K562 (cell line): ENCODE results near the gene EDDM13. TPM values are rescaled to one million over a fixed set of nuclear protein-coding genes. Genes with fewer than 3 reads are reported as not detected.

Experiments used
- HDAC6 ChIP-seq: IDR thresholded peaks from 2 replicates; pipeline ENCODE4 v1.6.1; 2012; ENCODE audit warnings: low read depth, mild to moderate bottlenecking, control low read depth, inconsistent platforms, low read length, moderate library complexity
- MEIS2 ChIP-seq: fragments of 450-650 bp; IDR thresholded peaks from 2 replicates; pipeline ENCODE4 v1.6.1; 2014; ENCODE audit warnings: mild to moderate bottlenecking; ENCODE audit not compliant: partially characterized antibody
- MTA1 ChIP-seq: fragments of 450-650 bp; IDR thresholded peaks from 2 replicates; pipeline ENCODE4 v1.6.1; 2017; ENCODE audit warnings: borderline replicate concordance
- MXI1 ChIP-seq: IDR thresholded peaks from 2 replicates; pipeline ENCODE4 v1.6.1; 2011; ENCODE audit warnings: low read depth, mild to moderate bottlenecking, improper control_type of control experiment, low read length
- PTRF ChIP-seq: fragments of 450-650 bp; IDR thresholded peaks from 2 replicates; pipeline ENCODE4 v1.6.1; 2016; ENCODE audit warnings: mild to moderate bottlenecking, missing genetic modification characterization, missing compliant biosample characterization
- PYGO2 ChIP-seq: fragments of 450-650 bp; IDR thresholded peaks from 2 replicates; pipeline ENCODE4 v1.6.1; 2016; ENCODE audit warnings: mild to moderate bottlenecking, missing genetic modification characterization, moderate library complexity, missing compliant biosample characterization
- RCOR1 ChIP-seq, 2 experiments: IDR thresholded peaks; 2 replicates each; pipeline ENCODE4 v1.6.1; 2012; ENCODE audit warnings: low read depth in 2 of 2, low read length in 2 of 2, borderline replicate concordance in 1 of 2, improper control_type of control experiment in 1 of 2
- TCFL5 ChIP-seq: fragments of 250-450 bp; sonication (Bioruptor Pico); conservative IDR thresholded peaks from 2 replicates; pipeline ENCODE4 v1.6.1; 2021; ENCODE audit warnings: mild to moderate bottlenecking, moderate library complexity, matching md5 sums
- ZEB2 ChIP-seq: fragments of 450-650 bp; IDR thresholded peaks from 2 replicates; pipeline ENCODE4 v1.6.1; 2016
- ZKSCAN8 ChIP-seq: fragments of 200-800 bp; sonication (Bioruptor generic); IDR thresholded peaks from 2 replicates; pipeline ENCODE4 v1.6.1; 2016; ENCODE audit warnings: missing genetic modification characterization, missing compliant biosample characterization
- ZNF561 ChIP-seq: fragments of 450-650 bp; formaldehyde crosslinking; conservative IDR thresholded peaks from 2 replicates; pipeline ENCODE4 v1.4.0; 2020; ENCODE audit warnings: mild to moderate bottlenecking, moderate library complexity
- polyA plus RNA-seq, 8 experiments: library from polyadenylated mRNA; depleted of rRNA in 4 of 8; stranded (reverse) in 5 of 8; unstranded in 3 of 8; fragments of >200 nt; fragmentation: Nextera tagmentation in 2 of 8; fragmentation: Illumina TruSeq in 1 of 8; extraction: Ambion mirVana in 2 of 8; extraction: Trizol in 1 of 8; gene quantifications; 2 replicates each; pipeline versions ENCODE4 v1.2.1 to v1.2.3, GENCODE V29; 2011 to 2014; ENCODE audit warnings: inconsistent platforms in 1 of 8, missing spikeins in 1 of 8
- total RNA-seq, 7 experiments: library from RNA; depleted of rRNA in 6 of 7; stranded (reverse); fragments of >200 nt in 6 of 7; fragmentation: Illumina TruSeq in 2 of 7; extraction: Trizol in 2 of 7; gene quantifications; 2 replicates each; pipeline versions ENCODE4 v1.2.1 to v1.2.3, GENCODE V29; 2011 to 2021; ENCODE audit warnings: low replicate concordance in 1 of 7
- TF ChIP-seq, protein P1 (sequence below): sonication (generic); formaldehyde crosslinking; IDR thresholded peaks from 2 replicates; pipeline ENCODE4 v1.8.0; 2022; ENCODE audit warnings: mild to moderate bottlenecking, missing genetic modification reagents, borderline replicate concordance
- TF ChIP-seq, protein P2 (sequence below): sonication (generic); formaldehyde crosslinking; IDR thresholded peaks from 2 replicates; pipeline ENCODE4 v1.5.0; 2020; ENCODE audit warnings: missing genetic modification reagents
- TF ChIP-seq, protein P3 (sequence below): fragments of 450-650 bp; IDR thresholded peaks from 2 replicates; pipeline ENCODE4 v1.6.1; 2016; ENCODE audit warnings: mild to moderate bottlenecking, moderate library complexity

Gene EDDM13
- total and polyA plus RNA-seq, 9 of the 15 experiments (the other 6 are each of a cell fraction or from before 2014, with no cell fraction given), result 2.0 to 7.7 (median 4.1) TPM

DNA sequence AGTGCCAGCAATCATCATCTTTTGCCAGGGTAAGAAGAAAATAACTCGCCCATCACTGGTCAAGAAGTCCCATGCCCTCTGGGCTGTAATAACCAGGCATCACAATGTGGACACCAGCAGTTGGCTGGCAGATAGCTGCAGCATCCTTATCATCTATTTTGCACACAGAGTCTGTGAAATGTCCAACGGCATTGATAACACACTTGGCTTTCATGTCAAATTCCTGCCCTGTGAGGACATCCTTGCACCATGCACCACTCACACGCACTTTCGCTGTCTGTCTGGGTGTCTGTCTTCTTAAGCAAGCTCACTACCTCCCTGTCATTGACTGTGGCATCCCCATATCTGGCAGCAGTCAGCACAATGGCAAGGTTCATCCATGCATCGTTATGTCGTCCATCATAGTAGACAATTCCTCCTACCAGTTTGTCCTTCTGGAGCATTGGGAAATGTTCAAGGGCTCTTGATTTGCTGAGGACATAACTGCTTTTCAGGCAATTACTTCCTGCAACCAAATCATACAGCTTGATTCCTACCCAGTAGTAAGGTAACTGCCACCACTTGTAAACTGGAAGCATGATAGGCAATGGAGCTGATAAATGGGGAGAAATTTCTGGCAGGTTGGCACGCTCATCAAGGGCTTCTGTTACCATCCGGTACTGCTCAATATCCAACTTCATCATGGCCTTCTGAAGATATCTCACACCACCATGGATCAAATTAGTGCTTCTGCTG is 48.9 kb downstream of the EDDM13 start (continued):
- TF ChIP-seq, protein P1, sequence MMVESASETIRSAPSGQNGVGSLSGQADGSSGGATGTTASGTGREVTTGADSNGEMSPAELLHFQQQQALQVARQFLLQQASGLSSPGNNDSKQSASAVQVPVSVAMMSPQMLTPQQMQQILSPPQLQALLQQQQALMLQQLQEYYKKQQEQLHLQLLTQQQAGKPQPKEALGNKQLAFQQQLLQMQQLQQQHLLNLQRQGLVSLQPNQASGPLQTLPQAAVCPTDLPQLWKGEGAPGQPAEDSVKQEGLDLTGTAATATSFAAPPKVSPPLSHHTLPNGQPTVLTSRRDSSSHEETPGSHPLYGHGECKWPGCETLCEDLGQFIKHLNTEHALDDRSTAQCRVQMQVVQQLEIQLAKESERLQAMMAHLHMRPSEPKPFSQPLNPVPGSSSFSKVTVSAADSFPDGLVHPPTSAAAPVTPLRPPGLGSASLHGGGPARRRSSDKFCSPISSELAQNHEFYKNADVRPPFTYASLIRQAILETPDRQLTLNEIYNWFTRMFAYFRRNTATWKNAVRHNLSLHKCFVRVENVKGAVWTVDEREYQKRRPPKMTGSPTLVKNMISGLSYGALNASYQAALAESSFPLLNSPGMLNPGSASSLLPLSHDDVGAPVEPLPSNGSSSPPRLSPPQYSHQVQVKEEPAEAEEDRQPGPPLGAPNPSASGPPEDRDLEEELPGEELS (CRISPR knock-in tag), result no peak
- TF ChIP-seq MEIS2, result peak; percentile 31
- no peak for TF ChIP-seq ZEB2
- no peak for TF ChIP-seq HDAC6
- peak in 1 of 2 experiments; percentile 72; a peak in 2 of 4 replicates for TF ChIP-seq RCOR1 (IDR thresholded peaks at IDR 0.05; ENCODE audit: borderline replicate concordance in 1 of 2, low read depth in 2 of 2, low read length in 2 of 2)
- TF ChIP-seq MXI1, result no peak
- no peak for TF ChIP-seq MTA1
- no peak for TF ChIP-seq TCFL5
- TF ChIP-seq PTRF (tag), result no peak
- TF ChIP-seq, protein P2, sequence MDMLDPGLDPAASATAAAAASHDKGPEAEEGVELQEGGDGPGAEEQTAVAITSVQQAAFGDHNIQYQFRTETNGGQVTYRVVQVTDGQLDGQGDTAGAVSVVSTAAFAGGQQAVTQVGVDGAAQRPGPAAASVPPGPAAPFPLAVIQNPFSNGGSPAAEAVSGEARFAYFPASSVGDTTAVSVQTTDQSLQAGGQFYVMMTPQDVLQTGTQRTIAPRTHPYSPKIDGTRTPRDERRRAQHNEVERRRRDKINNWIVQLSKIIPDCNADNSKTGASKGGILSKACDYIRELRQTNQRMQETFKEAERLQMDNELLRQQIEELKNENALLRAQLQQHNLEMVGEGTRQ (CRISPR knock-in tag), result no peak
- TF ChIP-seq, protein P3, sequence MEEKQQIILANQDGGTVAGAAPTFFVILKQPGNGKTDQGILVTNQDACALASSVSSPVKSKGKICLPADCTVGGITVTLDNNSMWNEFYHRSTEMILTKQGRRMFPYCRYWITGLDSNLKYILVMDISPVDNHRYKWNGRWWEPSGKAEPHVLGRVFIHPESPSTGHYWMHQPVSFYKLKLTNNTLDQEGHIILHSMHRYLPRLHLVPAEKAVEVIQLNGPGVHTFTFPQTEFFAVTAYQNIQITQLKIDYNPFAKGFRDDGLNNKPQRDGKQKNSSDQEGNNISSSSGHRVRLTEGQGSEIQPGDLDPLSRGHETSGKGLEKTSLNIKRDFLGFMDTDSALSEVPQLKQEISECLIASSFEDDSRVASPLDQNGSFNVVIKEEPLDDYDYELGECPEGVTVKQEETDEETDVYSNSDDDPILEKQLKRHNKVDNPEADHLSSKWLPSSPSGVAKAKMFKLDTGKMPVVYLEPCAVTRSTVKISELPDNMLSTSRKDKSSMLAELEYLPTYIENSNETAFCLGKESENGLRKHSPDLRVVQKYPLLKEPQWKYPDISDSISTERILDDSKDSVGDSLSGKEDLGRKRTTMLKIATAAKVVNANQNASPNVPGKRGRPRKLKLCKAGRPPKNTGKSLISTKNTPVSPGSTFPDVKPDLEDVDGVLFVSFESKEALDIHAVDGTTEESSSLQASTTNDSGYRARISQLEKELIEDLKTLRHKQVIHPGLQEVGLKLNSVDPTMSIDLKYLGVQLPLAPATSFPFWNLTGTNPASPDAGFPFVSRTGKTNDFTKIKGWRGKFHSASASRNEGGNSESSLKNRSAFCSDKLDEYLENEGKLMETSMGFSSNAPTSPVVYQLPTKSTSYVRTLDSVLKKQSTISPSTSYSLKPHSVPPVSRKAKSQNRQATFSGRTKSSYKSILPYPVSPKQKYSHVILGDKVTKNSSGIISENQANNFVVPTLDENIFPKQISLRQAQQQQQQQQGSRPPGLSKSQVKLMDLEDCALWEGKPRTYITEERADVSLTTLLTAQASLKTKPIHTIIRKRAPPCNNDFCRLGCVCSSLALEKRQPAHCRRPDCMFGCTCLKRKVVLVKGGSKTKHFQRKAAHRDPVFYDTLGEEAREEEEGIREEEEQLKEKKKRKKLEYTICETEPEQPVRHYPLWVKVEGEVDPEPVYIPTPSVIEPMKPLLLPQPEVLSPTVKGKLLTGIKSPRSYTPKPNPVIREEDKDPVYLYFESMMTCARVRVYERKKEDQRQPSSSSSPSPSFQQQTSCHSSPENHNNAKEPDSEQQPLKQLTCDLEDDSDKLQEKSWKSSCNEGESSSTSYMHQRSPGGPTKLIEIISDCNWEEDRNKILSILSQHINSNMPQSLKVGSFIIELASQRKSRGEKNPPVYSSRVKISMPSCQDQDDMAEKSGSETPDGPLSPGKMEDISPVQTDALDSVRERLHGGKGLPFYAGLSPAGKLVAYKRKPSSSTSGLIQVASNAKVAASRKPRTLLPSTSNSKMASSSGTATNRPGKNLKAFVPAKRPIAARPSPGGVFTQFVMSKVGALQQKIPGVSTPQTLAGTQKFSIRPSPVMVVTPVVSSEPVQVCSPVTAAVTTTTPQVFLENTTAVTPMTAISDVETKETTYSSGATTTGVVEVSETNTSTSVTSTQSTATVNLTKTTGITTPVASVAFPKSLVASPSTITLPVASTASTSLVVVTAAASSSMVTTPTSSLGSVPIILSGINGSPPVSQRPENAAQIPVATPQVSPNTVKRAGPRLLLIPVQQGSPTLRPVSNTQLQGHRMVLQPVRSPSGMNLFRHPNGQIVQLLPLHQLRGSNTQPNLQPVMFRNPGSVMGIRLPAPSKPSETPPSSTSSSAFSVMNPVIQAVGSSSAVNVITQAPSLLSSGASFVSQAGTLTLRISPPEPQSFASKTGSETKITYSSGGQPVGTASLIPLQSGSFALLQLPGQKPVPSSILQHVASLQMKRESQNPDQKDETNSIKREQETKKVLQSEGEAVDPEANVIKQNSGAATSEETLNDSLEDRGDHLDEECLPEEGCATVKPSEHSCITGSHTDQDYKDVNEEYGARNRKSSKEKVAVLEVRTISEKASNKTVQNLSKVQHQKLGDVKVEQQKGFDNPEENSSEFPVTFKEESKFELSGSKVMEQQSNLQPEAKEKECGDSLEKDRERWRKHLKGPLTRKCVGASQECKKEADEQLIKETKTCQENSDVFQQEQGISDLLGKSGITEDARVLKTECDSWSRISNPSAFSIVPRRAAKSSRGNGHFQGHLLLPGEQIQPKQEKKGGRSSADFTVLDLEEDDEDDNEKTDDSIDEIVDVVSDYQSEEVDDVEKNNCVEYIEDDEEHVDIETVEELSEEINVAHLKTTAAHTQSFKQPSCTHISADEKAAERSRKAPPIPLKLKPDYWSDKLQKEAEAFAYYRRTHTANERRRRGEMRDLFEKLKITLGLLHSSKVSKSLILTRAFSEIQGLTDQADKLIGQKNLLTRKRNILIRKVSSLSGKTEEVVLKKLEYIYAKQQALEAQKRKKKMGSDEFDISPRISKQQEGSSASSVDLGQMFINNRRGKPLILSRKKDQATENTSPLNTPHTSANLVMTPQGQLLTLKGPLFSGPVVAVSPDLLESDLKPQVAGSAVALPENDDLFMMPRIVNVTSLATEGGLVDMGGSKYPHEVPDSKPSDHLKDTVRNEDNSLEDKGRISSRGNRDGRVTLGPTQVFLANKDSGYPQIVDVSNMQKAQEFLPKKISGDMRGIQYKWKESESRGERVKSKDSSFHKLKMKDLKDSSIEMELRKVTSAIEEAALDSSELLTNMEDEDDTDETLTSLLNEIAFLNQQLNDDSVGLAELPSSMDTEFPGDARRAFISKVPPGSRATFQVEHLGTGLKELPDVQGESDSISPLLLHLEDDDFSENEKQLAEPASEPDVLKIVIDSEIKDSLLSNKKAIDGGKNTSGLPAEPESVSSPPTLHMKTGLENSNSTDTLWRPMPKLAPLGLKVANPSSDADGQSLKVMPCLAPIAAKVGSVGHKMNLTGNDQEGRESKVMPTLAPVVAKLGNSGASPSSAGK, result no peak
- no peak for TF ChIP-seq PYGO2 (tag)
- peak; percentile 51; the same call in 1 of the 2 replicates for TF ChIP-seq ZKSCAN8 (CRISPR knock-in tag)
- no peak for TF ChIP-seq ZNF561 (CRISPR knock-in tag)
